ENCODE results near the gene LRRC25.
A peak's percentile ranks its signal among the peaks of the same experiment; 100 is the strongest.
"Not testable (repeated sequence)": the region's sequence is repeated elsewhere in the genome, so short reads cannot be mapped to it uniquely, and the experiment has no call there.

LRRC25 gene

DNA sequence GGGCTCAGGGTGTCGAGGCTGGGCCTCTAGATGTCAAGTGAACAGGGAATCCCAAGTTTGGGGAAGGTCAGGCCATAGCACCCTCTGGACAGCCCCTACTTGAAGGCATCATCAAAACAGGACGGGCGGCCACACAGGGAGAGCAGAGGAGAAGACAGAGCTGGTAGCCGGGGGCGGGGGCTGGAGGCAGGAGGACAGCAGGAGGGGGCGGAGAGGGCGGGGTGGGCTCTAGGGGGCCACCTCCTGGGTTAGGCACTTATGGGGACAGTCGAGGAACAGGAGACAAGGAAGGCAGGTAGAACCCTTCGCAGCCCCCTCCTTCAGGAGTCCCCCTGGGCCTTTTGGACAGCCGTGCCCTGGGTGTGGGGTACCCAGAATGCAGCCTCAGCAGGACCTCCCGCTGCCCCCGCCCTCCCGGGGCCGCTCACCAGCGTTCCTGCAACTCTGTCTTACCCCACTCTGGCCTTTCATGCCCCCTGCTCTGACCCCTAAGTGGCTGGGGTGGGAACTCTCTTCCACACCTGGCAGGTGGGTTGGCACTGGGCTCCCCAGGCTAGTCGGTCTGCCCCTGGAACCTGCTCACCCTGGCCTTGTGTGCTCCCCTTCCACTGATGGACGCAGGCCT, 27.6 kb upstream of the LRRC25 start:
- no peak for DNase-seq (ENCODE audit: low spot score)

DNA sequence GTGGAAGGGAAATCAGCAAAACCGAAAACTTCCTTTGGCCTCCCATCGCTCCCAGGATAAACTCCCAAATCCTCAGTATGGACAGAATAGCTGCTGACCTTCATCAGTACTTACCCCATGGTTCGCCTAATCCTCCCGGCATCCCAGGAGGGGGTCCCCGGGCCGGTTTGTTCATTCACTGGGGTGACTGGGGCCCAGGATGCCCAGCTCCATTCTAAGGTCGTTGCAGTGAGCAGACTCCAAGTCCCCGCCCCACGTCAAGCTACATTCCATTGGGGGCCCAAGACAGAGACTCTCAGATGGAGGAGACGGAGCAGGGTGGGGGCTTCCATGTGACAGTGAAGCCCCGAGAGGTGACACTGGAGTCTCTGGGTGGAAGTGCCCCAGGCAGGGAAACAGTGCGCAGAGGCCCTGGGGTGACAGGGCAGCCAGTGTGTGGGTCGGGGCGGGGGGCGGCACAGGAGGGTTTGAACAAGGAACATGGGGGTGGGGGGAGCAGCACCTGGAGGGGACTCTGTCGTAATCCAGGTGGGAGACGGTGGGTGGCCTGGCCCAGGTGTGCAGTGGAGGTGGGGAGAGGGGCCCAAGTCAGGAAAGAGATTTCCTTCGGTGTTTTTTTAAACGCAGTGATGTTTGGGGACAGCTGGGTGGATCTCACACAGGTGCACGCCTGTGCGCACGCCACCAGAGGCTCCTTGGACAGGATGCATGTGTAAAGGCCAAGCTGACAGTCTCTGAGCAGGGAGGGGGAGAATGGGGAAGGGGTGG, 26.9 kb upstream of the LRRC25 start:
- no peak for DNase-seq (ENCODE audit: low spot score)

DNA sequence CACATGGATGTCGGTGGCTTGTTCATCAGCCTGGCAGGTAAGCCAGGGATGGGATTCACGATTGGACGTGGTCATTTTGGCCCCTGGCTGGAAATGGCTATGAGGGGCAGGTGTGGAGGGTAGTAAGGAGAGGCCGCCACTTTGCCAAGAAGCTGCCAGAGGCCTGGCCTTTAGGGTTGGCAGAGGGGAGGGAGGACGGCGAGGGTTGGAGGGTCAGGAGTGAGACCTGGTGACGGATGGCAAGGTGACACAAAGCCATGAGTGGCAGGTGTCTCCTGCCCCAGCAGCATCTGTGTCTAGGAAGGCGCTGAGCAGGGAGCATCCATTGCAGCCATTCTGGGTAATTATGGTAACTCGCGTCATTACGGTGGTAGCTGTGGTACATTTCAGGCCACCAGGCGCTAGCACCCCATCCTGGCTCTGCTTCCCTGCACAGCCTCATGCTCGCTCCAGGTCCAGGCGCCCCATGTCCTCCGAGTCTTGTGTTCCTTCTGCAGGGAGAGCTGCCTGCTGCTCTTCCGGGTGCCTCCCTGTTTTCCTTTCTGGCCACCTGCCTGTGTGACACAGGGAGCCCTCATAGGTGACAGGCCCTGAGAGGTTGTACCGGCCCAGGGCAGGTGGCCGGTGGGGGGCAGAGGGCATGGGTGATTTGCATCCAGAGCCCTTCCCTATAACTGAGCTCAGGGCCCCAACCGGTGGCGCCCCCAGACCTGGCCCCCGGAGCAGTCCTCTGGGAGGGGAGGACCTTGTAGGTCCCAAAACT, 26.0 kb upstream of the LRRC25 start:
- DNase-seq (ENCODE audit: low spot score), result no peak

DNA sequence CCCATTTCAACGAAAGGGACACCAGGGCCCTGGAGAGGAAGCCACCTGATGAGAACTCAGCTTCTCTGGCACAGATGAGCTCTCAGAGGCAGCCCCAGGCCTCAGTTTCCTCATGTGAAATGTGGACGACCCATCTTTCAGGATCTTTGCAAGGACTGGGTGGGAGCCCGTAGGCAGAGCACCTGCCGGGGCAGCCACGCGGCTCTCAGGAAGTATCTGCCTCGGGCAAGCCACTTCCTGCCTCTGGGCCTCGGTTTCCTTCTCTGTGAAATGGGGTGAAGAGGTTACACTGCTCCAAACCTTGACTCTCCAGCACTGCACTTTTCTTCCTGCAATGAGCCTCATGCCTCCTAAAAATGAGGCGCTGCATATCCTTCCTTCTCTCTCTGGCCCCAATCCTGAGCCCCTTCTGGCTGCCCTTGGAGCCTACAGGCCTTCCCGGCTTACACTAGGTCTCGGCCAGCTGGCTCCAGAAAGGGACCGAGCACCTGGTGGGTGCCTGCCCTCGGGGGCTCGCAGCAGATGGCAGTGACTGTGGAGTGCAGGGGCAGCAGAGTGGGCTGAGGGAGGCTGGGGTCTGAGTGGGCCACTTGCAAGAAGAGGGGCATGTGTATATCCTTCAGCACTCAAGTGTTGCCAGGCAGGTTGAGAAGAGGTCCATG, 25.2 kb upstream of the LRRC25 start:
- no peak for DNase-seq (ENCODE audit: low spot score)

DNA sequence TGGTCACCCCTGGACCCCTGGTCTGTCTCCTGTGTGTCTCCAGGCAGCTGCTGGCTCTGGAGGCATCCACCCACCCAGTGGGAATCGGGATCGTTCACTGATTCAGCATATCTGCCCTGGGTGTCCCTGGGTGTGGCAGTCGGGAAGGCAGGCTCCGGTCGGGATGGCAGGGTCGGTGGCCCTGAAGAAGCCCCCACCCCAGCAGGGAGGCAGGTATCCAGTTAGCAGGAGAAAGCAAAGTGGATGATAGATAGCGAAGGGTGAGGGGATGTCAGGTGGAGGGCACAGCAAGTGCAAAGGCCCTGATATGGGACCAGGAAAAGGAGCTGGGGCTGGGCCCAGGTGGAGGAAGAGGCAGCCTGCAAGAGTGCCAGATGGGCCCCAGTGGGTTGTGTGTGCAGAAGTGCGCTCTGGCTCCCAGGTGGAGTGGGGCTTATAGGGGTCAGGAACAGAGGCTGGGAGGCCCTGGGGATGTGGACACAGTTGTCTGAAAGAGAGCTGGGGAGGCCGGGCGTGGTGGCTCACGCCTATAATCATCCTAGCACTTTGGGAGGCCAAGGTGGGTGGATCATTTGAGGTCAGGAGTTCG, 24.0 kb upstream of the LRRC25 start:
- DNase-seq (ENCODE audit: low spot score), result no peak

DNA sequence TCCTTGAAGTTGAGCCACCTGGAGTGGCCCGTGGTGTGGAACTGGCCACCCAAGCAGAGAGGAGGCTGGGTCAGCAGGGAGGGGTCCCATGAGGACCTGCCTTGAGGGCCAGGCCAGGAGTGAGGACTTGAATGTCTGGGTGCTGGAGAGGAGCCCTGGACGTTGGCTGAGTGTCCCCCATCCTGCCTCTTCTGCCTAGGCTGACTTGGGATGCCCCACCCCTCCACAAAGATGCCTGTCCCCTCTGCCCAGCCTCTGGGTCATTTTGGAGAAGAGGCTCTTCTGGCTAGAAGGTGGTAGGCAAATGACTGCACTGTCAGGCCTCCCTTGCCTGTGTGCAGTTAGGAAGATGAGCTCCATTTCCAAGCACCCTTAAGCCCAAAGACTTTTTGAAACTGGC, 23.5 kb upstream of the LRRC25 start:
- no peak for DNase-seq (ENCODE audit: low spot score)

DNA sequence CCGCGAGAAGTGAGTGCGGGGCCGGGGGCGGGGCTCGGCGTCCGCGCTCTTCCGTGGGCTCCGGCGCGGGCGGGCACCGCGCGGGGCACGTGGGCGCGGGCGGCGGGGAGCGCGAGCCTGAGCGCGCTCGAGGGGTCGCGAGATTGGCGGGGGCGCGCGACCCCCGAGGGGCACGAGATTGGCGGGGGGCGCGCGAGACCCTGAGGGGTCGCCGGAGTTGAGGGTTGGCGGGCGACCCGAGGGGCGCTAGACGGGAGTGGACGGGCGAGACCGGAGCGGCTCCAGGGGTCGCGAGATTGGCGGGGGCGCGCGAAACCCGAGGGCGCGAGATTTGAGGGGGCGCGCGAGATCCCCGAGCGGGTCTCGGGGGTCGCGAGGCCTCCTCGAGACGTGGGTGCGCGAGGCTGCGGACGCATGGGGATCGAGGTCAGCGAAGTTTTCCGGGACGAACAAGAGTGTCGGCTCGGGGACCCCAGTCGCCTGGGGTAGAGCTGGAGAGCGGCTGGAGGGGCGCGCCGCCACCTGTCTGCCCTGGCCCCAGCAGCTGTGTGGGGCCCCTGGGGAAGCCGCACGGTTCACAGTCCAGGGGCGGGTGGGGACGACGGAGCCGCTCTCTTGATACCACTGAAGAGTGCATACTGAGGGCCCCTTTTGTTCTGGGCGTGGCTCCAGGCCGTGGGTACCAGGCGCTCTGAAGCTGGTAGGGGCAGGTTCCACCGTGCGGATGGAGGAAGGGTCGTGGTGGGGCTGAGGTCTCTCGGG, 22.5 kb upstream of the LRRC25 start:
- DNase-seq (ENCODE audit: low spot score), result no peak

DNA sequence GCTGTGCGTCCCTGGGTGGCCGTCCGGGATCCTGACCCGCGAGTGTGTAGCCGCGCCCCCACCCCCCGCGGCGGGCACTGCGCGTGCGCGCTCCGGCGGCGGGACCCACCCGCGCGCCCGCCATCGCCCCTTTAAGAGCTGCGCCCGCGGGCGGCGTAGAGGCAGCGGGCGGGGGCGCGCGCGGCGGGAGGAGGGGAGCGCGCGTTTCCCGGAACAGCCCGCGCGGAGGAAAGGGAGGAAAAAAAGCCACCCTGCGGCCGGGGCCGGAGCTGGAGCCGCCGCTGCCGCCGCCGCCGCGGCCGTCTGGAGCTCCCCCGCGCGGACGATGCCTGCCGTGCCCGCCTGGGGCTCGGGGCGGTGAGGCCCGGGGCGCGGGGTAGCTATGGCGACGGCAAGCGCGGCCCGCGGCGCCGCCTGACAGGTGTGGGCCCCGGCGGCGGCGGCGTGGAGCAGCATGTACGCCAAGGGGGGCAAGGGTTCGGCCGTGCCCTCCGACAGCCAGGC, 21.8 kb upstream of the LRRC25 start, which contains the start of gene SSBP4:
SSBP4 (plus strand) TSS at position 204 of the 504 bp plus-strand sequence; CDS start at position 455, 251 bp downstream.
- peak; percentile 65 for DNase-seq (ENCODE audit: low spot score)

DNA sequence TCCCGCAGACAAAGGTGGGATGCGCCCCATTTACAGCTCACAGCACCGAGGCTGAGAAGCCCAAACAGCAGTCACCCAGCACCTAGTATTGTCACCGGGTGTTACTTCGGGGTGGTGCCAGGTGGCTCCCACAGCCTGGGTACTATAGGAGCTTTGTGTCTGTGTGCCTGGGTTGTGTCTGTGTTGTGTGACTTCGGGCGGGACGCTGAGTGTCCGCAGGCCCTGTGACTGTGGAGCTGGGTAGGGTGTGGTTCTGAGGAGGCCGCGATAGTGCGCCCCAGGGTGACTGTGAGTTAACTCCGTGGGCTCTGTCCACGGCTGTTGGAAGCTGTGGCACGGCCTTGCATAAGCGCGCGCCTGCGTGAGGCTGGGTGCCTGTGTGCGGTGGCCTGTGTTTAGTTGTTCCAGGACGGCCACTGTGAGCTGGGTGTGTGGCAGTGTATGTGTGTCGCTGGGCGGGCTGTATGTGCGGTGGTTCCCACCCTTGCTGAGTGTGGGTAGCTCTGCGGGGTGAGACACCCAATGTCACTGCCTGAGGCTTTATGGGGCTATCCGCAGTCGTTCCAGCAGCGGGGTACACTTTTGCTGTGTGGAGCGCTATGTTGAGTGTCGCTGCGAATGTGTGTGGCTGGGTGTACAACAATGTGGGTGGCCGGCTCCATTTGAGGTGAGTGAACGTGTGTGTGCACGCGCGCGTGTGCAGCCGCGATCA, 21.2 kb upstream of the LRRC25 start:
- peak; percentile 58 for DNase-seq (ENCODE audit: low spot score)

DNA sequence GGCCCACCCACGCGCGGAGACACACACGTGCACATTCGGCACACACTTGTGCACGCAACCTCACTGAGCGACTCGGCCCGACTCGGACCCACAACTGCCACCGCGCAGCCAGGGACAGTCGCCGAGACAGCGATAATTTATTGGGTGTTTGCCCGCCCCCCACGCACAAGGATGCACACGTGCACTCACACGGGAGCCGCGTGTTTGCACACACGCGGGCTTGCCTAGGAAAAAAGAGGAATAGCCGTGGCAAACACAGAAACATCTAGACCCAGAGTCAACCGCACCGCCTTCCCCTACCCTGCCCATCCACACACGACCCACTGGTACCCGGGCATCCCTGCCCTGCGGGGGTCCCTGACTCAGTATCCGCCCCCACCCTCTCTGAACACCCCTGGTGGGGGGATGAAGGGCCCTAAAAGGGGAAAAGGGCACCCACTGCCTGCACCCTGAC, 20.6 kb upstream of the LRRC25 start:
- DNase-seq (ENCODE audit: low spot score), result no peak

DNA sequence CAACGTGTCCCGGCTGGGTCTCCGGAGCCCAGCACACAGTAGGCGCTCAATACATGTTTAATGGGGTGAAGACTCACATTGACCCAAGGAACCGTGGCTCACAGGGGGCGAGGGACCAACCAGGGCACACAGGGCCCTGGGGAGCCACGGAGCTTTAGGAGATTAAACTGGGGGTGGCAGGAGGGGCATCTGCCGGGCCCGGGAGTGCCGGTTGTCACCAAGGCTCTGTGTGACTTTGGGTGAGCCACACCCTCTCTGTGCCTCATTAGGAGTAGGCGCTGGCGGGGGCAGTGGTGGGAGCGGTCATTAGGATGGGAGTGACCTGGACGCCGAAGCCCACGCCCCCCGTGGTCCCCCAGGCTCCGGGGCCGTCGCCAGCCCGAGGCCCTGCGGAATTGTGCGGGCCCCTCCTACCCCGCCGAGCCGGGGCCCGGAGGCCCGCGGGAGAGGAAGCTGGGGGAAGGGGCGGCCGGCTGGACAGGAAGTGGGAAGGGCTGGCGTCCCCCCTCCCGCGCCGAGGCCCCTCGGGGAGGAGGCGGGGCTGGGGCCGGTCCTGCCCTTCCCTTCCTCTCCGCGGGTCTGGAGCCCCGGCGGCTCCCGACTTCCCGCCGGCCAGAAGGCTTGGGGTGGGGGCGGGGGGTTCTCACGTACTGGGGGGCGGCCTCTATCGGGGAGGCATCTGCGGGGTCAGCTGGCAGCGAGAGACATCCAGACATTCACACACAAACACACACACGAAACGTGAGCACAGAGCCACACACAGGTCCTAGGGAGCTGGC, 20.0 kb upstream of the LRRC25 start:
- peak; percentile 34 for DNase-seq (ENCODE audit: low spot score)

DNA sequence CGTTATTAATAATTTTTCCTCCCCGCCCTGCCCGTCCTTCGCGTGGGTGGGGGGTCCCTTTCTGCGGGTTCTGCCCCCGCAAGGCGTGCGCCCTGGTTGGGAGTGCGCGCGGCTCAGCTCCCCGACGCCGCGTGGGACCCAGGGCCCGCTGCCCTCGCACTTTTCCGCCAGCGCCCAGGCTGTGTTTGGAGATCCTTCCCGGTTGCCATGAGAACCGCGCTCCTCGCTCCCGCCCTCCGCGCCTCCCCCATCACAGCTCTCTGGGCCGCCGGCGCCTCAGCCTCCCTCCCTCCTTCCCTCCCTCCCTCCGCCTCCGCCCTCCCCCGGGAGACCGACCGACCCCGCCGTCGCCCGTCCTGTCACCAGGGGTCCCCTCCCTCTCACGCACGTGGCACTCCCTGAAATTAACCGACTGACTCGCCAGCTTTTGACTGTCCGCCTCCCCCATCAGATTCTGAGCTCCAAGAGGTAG, 19.4 kb upstream of the LRRC25 start:
- peak; percentile 32 for DNase-seq (ENCODE audit: low spot score)

DNA sequence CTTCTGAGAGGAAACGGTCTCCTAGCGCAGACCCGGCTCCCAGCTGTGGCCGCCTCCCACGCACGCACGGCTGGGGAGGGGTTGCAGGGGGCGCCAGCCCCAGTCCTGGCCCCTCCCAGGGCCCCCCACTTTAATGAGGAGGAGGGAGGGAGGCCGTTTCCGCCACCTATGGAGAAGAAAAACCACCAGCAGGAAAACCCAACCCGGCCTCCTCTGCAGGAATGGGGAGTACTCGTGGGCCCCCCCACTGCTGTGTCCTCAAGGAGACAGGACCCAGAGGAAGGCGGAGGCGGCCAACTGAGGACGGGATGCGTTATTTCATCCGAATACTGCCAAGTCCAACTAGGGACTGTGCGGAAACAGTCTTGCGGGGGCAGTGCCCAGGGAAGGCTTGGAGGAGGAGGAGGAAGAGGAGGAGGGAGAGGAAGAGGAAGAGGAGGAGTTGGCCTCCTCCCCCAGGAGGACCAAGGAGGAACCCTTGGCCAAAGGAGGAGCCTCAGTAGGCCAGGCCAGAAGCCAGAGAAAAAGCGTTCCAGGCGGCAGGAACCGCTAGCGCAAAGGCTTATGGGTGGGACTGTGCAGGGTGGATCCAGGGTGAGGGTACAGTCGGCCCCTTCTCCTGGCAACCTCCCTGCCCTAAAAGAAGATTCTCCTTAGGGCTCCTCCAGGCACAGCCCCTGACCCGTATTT, 17.9 kb upstream of the LRRC25 start:
- no peak for DNase-seq (ENCODE audit: low spot score)

DNA sequence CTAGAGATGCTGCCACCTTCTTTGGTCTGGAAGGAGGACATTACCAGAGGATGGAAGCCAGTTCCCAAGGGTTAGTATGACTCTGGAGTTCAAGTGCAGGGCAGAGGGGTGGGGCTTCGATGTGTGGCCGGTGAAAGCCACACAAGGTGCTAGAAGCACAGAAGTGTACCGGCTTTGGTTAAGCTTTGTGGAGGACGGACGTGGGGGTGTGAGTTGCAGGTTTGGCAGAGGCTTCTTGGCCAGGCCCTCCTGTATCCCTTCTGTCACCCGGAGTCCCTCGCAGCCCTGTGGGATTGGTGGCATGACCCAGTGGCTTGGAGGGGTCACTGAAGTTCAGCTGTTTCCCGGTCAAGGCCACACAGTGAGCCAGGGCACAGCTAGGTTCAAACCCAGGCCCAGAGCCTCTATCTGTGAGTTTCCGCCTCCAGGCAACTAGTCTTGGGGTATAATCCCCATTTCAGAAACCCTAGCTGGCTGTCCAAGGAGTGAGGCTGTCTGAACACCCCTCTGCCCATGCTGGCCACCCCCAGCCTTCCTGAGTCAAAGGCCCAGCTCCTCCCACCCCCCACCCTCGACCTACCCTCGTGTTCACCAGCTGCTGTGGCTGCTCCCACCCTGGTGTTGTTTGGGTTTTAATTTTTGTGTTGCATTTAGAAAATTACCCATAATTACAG, 17.2 kb upstream of the LRRC25 start:
- DNase-seq (ENCODE audit: low spot score), result no peak

DNA sequence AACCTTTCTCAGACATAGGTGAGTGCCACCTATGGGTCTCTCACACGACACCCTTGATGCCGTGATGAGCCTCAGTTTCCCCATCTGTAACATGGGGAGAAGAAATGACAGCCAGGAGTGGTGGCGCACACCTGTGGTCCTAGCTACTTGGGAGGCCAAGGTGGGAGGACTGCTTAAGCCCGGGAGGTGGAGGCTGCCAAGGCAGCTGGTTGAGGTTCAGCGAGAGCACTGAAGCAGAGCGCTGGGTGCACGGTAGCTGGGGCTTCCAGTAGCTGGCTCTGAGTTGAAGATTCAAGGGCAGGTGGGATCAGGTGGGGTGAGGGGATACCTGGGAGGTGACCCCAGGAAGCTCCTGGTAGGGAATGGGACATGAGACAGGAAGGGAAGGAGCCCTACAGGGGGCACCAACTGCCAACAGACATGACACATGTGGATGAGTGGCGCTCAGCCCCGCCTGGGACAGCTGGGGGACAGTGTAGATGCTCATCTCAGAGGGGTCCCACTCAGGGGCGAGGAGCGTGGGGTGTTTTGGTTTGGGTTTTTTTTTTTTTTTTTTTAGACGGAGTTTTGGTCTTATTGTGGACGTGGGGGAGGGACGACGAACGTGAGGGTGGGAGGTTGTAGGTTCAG, 15.3 kb upstream of the LRRC25 start:
- DNase-seq (ENCODE audit: low spot score), result no peak

DNA sequence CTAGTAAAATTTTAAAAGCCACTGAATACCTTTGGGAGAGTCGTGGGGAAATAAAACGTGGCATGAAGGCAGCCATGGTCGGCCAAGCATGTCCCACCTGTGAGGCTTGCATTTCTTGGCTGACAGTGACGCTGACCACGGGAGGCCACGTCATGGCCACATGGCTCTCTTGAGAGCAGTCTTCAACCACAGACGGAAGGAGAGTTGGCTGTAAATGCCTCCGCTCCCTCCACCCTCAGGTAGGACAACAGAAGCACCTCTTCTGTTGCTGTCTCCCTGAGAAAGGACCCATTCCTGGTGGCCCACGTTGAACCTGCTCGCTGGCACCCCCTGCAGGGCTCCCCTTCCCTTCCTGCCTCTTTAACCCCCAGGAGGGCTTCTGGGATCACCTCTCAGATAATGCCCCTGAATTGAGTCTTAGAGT, 10.6 kb upstream of the LRRC25 start:
- peak; percentile 78 for DNase-seq (ENCODE audit: low spot score)

DNA sequence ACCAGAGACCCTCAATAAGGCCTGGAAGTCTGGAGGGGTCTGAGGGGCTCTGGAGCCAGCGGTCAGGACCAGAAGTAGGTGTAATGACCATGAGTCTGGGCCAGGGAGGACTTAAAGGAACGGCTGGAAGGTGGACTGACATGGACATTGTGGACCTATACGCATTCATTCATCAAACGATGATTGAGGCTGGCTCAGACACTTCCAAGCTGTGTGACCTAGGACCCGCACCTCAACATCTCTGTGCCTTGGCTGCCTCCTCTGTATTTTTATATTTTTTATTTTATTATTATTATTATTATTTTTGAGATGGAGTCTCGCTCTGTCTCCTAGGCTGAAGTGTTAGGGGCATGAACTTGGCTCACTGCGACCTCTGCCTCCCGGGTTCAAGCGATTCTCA, 9.3 kb upstream of the LRRC25 start:
- DNase-seq (ENCODE audit: low spot score), result no peak

DNA sequence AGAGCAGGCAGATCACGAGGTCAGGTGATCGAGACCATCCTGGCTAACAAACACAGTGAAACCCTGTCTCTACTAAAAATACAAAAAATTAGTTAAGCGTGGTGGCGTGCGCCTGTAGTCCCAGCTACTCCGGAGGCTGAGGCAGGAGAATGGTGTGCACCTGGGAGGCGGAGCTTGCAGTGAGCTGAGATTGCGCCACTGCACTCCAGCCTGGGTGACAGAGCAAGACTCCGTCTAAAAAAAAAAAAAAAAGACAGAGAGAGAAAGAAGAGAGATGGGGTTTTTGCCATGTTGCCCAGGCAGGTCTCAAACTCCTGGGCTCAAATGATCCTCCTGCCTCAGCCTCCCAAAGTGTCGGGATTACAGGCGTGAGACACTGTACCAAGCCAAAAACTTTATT, 8.3 kb upstream of the LRRC25 start:
- DNase-seq (ENCODE audit: low spot score), result not testable (repeated sequence)
